GM12874 (cell line): Measurements from ENCODE around the gene OR2A5.

Experiments
- TF ChIP-seq, protein P1 (sequence below): IDR thresholded peaks from 2 replicates; pipeline ENCODE4 v1.5.1; 2011; ENCODE audit warnings: low read depth, mild to moderate bottlenecking, control low read depth, low read length, moderate library complexity; ENCODE audit not compliant: insufficient read depth

Gene OR2A5

DNA sequence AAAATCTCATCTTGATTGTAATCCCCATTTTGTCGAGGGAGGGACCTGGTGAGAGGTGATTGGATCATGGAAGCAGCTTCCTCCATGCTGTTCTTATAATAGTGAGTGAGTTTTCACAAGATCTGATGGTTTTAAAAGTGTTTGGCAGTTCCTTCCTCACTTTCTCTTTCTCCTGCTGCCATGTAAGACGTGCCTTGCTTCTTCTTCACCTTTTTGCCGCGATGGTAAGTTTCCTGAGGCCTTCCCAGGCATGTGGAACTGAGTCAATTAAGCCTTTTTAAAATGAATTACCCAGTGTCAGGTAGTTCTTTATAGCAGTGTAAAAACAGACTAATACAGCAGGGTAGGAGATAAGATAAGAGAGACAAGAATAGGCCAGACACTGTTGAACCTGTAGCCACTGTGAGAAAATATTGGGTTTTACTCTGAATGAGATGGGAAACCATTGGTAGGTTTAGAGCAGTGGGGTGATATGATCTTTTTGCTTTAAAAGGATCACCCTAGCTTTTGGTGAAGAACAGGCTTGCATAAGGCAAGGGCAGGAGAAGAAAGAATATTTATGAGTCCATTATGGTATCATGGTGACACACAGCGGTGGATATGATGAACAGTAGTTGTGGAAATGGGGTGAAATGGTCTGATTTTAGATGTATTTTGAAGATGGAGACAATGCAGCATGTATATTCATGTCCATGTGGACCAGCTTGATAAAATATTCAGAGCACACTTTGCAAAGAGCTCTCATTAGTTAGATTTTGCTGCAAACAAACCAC lies 37.1 kb upstream of the OR2A5 start:
- TF ChIP-seq, protein P1, sequence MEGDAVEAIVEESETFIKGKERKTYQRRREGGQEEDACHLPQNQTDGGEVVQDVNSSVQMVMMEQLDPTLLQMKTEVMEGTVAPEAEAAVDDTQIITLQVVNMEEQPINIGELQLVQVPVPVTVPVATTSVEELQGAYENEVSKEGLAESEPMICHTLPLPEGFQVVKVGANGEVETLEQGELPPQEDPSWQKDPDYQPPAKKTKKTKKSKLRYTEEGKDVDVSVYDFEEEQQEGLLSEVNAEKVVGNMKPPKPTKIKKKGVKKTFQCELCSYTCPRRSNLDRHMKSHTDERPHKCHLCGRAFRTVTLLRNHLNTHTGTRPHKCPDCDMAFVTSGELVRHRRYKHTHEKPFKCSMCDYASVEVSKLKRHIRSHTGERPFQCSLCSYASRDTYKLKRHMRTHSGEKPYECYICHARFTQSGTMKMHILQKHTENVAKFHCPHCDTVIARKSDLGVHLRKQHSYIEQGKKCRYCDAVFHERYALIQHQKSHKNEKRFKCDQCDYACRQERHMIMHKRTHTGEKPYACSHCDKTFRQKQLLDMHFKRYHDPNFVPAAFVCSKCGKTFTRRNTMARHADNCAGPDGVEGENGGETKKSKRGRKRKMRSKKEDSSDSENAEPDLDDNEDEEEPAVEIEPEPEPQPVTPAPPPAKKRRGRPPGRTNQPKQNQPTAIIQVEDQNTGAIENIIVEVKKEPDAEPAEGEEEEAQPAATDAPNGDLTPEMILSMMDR, result no peak

DNA sequence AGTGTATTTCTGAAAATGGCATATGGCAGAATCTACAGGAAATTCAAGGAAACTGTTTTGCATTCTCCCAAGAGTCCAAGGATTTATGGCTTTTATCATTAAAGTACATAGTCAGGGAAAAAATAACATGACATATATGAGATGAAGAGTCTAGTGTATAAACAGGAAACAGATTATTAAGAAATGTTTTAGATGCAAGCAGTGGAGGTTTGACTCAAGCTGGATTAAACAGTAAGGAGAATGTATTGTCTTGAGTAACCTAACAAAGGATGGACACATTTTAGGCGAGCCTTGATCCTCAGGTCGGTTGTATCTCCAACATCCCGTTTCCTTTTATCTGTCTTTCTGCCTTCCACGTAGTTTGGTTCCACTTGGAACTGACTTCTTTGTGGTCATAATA lies 30.7 kb upstream of the OR2A5 start:
- TF ChIP-seq, protein P1, result no peak

DNA sequence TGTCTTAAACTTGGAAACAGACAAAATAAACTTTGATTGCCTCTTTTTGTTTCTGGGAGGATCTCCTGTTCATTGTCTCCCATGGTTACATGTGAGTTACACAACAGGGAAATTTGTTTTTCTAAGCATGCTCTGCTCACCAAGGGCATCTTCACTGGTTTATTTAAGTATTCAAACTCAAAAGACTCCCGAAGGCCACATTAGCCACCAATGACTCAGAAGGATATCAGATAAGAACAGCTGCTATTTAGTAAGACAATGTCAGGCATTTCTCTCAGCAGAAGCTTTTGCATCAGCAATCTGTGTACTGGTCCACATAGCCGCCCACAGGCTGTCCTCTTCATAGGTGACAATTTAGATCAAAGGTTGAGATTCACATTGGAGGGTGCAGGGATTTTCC lies 29.3 kb upstream of the OR2A5 start:
- TF ChIP-seq, protein P1, result no peak

DNA sequence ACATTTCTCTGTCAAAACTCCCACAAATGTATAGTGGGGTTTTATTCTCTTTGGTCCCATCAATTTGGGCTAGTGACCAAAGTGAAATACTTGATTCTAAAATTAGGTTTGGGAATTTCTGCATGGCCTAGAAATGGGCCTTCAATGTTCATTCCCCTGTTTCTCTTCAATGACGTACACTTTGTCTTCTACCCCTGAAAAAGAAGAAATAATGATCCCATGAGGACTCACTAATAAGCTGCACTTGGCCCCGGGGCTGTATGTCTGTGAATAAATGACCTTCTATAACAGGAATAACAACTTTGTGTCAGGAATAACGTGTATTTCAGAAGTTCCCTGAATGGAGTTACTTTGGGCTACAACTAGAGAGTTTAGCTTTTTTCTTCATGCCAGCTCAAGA lies 28.4 kb upstream of the OR2A5 start:
- TF ChIP-seq, protein P1, result no peak

DNA sequence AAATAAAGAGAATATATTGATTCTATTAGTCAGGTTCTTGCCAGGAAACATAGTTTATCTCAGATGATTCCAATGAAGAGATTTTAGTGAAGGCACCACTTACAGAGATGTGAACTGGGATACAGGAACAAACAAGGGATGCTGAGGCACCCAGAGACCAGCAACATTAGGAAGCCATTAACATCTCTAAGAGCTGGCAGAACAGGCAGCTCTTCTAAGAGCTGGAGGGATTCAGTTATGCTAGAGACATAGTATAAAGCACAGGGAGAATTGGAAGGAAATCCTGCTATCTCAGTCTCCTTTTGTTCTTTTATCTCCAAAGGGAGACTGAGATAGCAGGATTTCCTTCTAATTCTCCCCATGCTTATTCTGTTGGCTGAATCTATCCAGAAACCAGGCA lies 26.6 kb upstream of the OR2A5 start:
- TF ChIP-seq, protein P1, result no peak

DNA sequence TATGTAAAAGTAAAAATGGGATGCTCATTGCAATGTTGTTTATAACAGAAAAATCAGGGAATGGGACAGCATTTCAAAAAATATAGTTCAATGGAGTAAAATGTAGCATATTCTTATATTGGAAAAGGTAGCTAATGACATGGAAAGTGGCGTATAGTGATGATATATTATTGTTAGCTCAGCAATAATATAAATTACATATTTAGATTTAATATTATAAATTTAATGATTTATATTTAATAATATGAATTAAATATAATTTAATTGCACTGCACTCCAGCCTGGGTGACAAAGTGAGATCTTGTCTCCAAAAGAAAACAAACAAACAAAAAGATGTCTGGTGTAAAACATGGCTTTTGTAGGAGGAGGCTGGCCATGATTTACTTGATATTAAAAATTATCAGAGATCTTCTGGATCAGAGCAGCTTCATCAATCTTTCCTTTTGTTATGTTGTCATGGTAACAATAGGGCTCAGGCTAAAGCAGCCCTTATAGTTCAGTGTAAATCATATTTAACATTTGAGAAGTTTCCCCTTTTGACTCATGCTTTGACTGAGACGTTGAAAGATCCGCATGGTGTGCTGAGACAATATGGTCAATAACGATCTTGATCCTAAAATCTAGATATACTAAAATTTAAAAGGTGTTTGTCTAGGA lies 25.4 kb upstream of the OR2A5 start:
- TF ChIP-seq, protein P1, result no peak

DNA sequence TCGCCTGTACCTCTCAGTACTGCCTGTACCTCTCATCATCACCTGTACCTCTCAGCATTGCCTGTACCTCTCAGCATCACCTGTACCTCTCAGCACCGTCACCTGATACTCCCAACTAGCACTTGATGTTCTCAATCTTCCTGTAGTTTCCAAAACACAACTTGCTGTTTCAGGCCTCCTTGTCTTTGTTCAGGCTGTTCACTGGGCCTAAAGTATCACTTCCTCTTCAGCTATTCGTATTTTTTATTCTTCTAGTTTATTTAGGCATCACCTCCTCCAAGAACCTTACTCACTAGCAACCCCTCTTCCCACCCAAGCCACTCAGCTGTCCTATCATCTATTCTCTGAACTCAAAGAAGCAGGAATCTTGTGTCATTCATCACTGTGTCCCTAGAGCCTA lies 24.5 kb upstream of the OR2A5 start:
- TF ChIP-seq, protein P1, result no peak
